SU-DHL-6 (cell line): ENCODE data around the gene SLC7A11.

ENCODE experiments used
- H2AFZ ChIP-seq: fragments of 200-600 bp; sonication (generic); 2 replicates; pipeline ENCODE4 v1.6.1; 2014; ENCODE audit warnings: low read depth, mild to moderate bottlenecking, moderate library complexity, mixed read lengths, antibody characterized with exemption, low read length; ENCODE audit not compliant: severe bottlenecking
- H3F3A ChIP-seq: fragments of 200-600 bp; shearing (Covaris generic); 2 replicates; pipeline ENCODE4 v1.6.0; 2016; ENCODE audit warnings: antibody characterized with exemption, mild to moderate bottlenecking; ENCODE audit not compliant: insufficient read depth
- H3K27ac ChIP-seq: fragments of 200-600 bp; sonication (generic); 2 replicates; pipeline ENCODE4 v1.5.1; 2016; ENCODE audit warnings: low read depth, mild to moderate bottlenecking, low read length, moderate library complexity, mixed read lengths
- H3K27me3 ChIP-seq: fragments of 200-600 bp; sonication (generic), shearing (Covaris generic); 2 replicates; pipeline ENCODE4 v1.6.0; 2014; ENCODE audit warnings: mild to moderate bottlenecking, low read length
- H3K36me3 ChIP-seq: fragments of 200-600 bp; sonication (generic); 2 replicates; pipeline ENCODE4 v1.6.1; 2014; ENCODE audit warnings: mild to moderate bottlenecking, low read length, mixed read lengths
- H3K4me2 ChIP-seq: fragments of 300-600, 200-600 bp; shearing (Covaris generic), sonication (generic); 2 replicates; pipeline ENCODE4 v1.6.0; 2014; ENCODE audit warnings: low read length, low read depth, mild to moderate bottlenecking; ENCODE audit not compliant: poor library complexity, severe bottlenecking
- H3K4me3 ChIP-seq: fragments of 200-600 bp; sonication (generic); 2 replicates; pipeline ENCODE4 v1.5.1; 2014; ENCODE audit warnings: antibody characterized with exemption, low read length, mild to moderate bottlenecking, mixed read lengths; ENCODE audit not compliant: insufficient read depth, poor library complexity, severe bottlenecking
- H3K79me2 ChIP-seq: fragments of 200-600 bp; sonication (generic); 2 replicates; pipeline ENCODE4 v1.6.1; 2014; ENCODE audit warnings: mild to moderate bottlenecking, low read length, moderate library complexity; ENCODE audit not compliant: insufficient read depth
- H3K9ac ChIP-seq: fragments of 200-600 bp; sonication (generic); 2 replicates; pipeline ENCODE4 v1.7.0; 2014; ENCODE audit warnings: mild to moderate bottlenecking, low read length
- H3K9me2 ChIP-seq: fragments of 200-600 bp; sonication (generic); replicated peaks from 2 replicates; pipeline ENCODE4 v1.6.1; 2014; ENCODE audit warnings: low read length; ENCODE audit not compliant: insufficient read depth
- H3K9me3 ChIP-seq: fragments of 200-600 bp; sonication (generic); 2 replicates; pipeline ENCODE4 v1.6.1; 2014; ENCODE audit warnings: low read length, mixed read lengths; ENCODE audit not compliant: insufficient read depth
- H4K20me1 ChIP-seq: fragments of 200-600 bp; sonication (generic); 2 replicates; pipeline ENCODE4 v1.6.1; 2014; ENCODE audit warnings: low read depth, mild to moderate bottlenecking, antibody characterized with exemption, low read length, moderate library complexity, mixed read lengths
- CTCF ChIP-seq: fragments of 200-600 bp; sonication (generic); IDR thresholded peaks from one replicate; pipeline ENCODE4 v1.5.1; 2017; ENCODE audit warnings: antibody characterized with exemption, mild to moderate bottlenecking, low read length, moderate library complexity; ENCODE audit not compliant: insufficient read depth, poor library complexity, severe bottlenecking
- EZH2phosphoT487 ChIP-seq: fragments of 200-600 bp; sonication (generic), shearing (Covaris generic); conservative IDR thresholded peaks from 2 replicates; pipeline ENCODE4 v1.6.1; 2018; ENCODE audit warnings: mild to moderate bottlenecking, antibody characterized with exemption, low read length, moderate library complexity, mixed read lengths

SLC7A11 gene

GRCh38 chr4:138200236-138200590 is 41.9 kb downstream of the SLC7A11 start:
- Histone ChIP-seq H3K27ac (no peak overlapping the region), H3K4me3 (no peak overlapping the region), H4K20me1 (no peaks in the 10 kb centered on the region), H3K9me3 (no peaks in the 10 kb centered on the region), H3F3A (no peaks in the 10 kb centered on the region), H3K79me2 (no peaks in the 10 kb centered on the region), H2AFZ (no peak overlapping the region), H3K9me2 (no peaks in the 10 kb centered on the region), H3K36me3 (no peaks in the 10 kb centered on the region), H3K9ac (no peak overlapping the region), H3K27me3 (no peaks in the 10 kb centered on the region), H3K4me2 (no peak overlapping the region)
- TF ChIP-seq EZH2phosphoT487 (no peak), CTCF (no peak)

- Histone ChIP-seq H3K4me2 (no peak overlapping the region), H3K9me3 (no peaks in the 10 kb centered on the region), H3K4me3 (no peak overlapping the region), H2AFZ (no peak overlapping the region), H4K20me1 (no peaks in the 10 kb centered on the region), H3K27ac (no peak overlapping the region), H3K36me3 (no peaks in the 10 kb centered on the region), H3F3A (no peaks in the 10 kb centered on the region), H3K9ac (no peak overlapping the region), H3K27me3 (no peaks in the 10 kb centered on the region), H3K79me2 (no peaks in the 10 kb centered on the region), H3K9me2 (no peaks in the 10 kb centered on the region)
- TF ChIP-seq CTCF (no peak), EZH2phosphoT487 (no peak)
Observed at GRCh38 chr4:138199568-138200235, 42.4 kb downstream of the SLC7A11 start.

- H3F3A ChIP-seq, result peaks cover 6% of the 10 kb centered on the region
- H3K9ac ChIP-seq, result no peak overlapping the region
- H2AFZ ChIP-seq, result no peak overlapping the region
- no peaks in the 10 kb centered on the region for H3K9me3 ChIP-seq
- no peaks in the 10 kb centered on the region for H3K79me2 ChIP-seq
- TF ChIP-seq CTCF, result no peak
- no peak for TF ChIP-seq EZH2phosphoT487
- H4K20me1 ChIP-seq, result no peaks in the 10 kb centered on the region
- H3K36me3 ChIP-seq, result no peaks in the 10 kb centered on the region
- no peaks in the 10 kb centered on the region for H3K9me2 ChIP-seq
- no peak overlapping the region for H3K27ac ChIP-seq
- H3K4me3 ChIP-seq, result no peak overlapping the region
- H3K4me2 ChIP-seq, result no peak overlapping the region
- H3K27me3 ChIP-seq, result no peaks in the 10 kb centered on the region
Observed at GRCh38 chr4:138196153-138196552, 46.0 kb downstream of the SLC7A11 start.
